Sigmoid colon (tissue), 4 donors: ENCODE data around the gene FAM168B.

Experiments
- EP300 ChIP-seq, 4 donors: sonication (generic); formaldehyde crosslinking; IDR thresholded peaks; one replicate each; pipeline ENCODE4 v1.6.1; 2017; ENCODE audit warnings: antibody characterized with exemption in 4 of 4
- POLR2AphosphoS5 ChIP-seq, 4 donors: sonication (generic); formaldehyde crosslinking; IDR thresholded peaks; one replicate each; pipeline ENCODE4 v1.6.1; 2017; ENCODE audit warnings: antibody characterized with exemption in 4 of 4
- TF ChIP-seq, protein P1 (sequence below), 4 experiments: fragments of 450-650 bp in 3 of 4; fragments of 200-600 bp in 1 of 4; IDR thresholded peaks; one replicate each; pipeline ENCODE4 v1.5.1; 2016 to 2019; ENCODE audit warnings: antibody characterized with exemption in 4 of 4, mild to moderate bottlenecking in 3 of 4, moderate library complexity in 2 of 4

DNA sequence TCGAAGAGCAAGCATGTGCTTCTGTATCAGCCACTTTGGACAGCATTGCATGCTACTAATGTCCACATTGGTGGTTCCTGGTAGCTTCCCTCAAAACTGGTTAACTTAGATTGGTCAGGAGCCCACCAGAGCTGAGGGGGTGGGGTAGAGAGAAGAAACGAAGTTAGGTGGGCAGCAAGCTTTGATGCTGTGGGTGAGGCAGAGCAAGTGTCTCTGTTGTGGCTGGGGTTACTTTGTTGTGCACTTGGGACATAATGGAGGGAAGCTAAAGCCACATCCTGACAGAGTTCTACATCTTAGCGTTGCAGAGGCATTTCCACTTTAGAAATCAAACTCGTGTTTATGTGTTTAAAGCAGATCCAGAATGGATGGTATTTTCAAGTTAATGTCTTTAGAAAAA, 82.7 kb downstream of the FAM168B start:
- TF ChIP-seq, protein P1, sequence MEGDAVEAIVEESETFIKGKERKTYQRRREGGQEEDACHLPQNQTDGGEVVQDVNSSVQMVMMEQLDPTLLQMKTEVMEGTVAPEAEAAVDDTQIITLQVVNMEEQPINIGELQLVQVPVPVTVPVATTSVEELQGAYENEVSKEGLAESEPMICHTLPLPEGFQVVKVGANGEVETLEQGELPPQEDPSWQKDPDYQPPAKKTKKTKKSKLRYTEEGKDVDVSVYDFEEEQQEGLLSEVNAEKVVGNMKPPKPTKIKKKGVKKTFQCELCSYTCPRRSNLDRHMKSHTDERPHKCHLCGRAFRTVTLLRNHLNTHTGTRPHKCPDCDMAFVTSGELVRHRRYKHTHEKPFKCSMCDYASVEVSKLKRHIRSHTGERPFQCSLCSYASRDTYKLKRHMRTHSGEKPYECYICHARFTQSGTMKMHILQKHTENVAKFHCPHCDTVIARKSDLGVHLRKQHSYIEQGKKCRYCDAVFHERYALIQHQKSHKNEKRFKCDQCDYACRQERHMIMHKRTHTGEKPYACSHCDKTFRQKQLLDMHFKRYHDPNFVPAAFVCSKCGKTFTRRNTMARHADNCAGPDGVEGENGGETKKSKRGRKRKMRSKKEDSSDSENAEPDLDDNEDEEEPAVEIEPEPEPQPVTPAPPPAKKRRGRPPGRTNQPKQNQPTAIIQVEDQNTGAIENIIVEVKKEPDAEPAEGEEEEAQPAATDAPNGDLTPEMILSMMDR (IDR thresholded peaks at IDR 0.05), result no peak
- TF ChIP-seq POLR2AphosphoS5 (IDR thresholded peaks at IDR 0.05) (no peak), EP300 (IDR thresholded peaks at IDR 0.05) (no peak)
